Measurements from ENCODE around the gene GALNT17.

The GALNT17 gene

GRCh38 chr7:71707041-71707440 lies 575.1 kb downstream of the GALNT17 start:
- TF ChIP-seq EZH2phosphoT487 (IDR thresholded peaks at IDR 0.05; ENCODE audit: low read depth) (no peak), CTCF (IDR thresholded peaks at IDR 0.05; ENCODE audit: low read depth, low read length) (no peak)
- no peaks in the 10 kb centered on the region for H4K20me1 ChIP-seq (ENCODE audit: insufficient read depth, low read length)

GRCh38 chr7:71708710-71709109 lies 576.8 kb downstream of the GALNT17 start:
- H3K4me1 ChIP-seq (ENCODE audit: low read length) = no peaks in the 10 kb centered on the region
- H2AFZ ChIP-seq (ENCODE audit: low read depth, low read length) = no peak overlapping the region
- no peak overlapping the region for H3K9ac ChIP-seq (ENCODE audit: low read length)
- no peak for TF ChIP-seq CTCF (IDR thresholded peaks at IDR 0.05; ENCODE audit: low read depth, low read length)
- TF ChIP-seq EZH2phosphoT487 (IDR thresholded peaks at IDR 0.05; ENCODE audit: low read depth) = no peak
- H3K9me3 ChIP-seq (ENCODE audit: insufficient read depth, low read length) = no peaks in the 10 kb centered on the region
- H3K4me2 ChIP-seq (ENCODE audit: low read length) = no peak overlapping the region
- no peaks in the 10 kb centered on the region for H3K36me3 ChIP-seq (replicated peaks; ENCODE audit: low read depth, low read length)
- no peak overlapping the region for H3K4me3 ChIP-seq (ENCODE audit: low read length)
- H3K79me2 ChIP-seq (ENCODE audit: low read length) = no peaks in the 10 kb centered on the region
- H4K20me1 ChIP-seq (ENCODE audit: insufficient read depth, low read length) = no peaks in the 10 kb centered on the region
- no peaks in the 10 kb centered on the region for H3K27me3 ChIP-seq (ENCODE audit: low read depth, low read length)
- H3K27ac ChIP-seq (ENCODE audit: low read length) = no peak overlapping the region

More at GRCh38 chr7:71707041-71707440, 575.1 kb downstream of the GALNT17 start:
- Histone ChIP-seq H3K4me3 (ENCODE audit: low read length) (no peak overlapping the region), H3K27ac (ENCODE audit: low read length) (no peak overlapping the region), H3K9ac (ENCODE audit: low read length) (no peak overlapping the region), H2AFZ (ENCODE audit: low read depth, low read length) (no peak overlapping the region), H3K4me2 (ENCODE audit: low read length) (no peak overlapping the region), H3K27me3 (ENCODE audit: low read depth, low read length) (no peaks in the 10 kb centered on the region), H3K36me3 (replicated peaks; ENCODE audit: low read depth, low read length) (no peaks in the 10 kb centered on the region), H3K79me2 (ENCODE audit: low read length) (no peaks in the 10 kb centered on the region), H3K4me1 (ENCODE audit: low read length) (no peaks in the 10 kb centered on the region), H3K9me3 (ENCODE audit: insufficient read depth, low read length) (no peaks in the 10 kb centered on the region)

- H4K20me1 ChIP-seq (ENCODE audit: insufficient read depth, low read length) = no peaks in the 10 kb centered on the region
- H3K4me1 ChIP-seq (ENCODE audit: low read length) = no peaks in the 10 kb centered on the region
- no peak overlapping the region for H3K4me2 ChIP-seq (ENCODE audit: low read length)
- no peak overlapping the region for H3K4me3 ChIP-seq (ENCODE audit: low read length)
- H3K36me3 ChIP-seq (replicated peaks; ENCODE audit: low read depth, low read length) = no peaks in the 10 kb centered on the region
- H3K9ac ChIP-seq (ENCODE audit: low read length) = no peak overlapping the region
- no peak for TF ChIP-seq CTCF (IDR thresholded peaks at IDR 0.05; ENCODE audit: low read depth, low read length)
- TF ChIP-seq EZH2phosphoT487 (IDR thresholded peaks at IDR 0.05; ENCODE audit: low read depth) = no peak
- H2AFZ ChIP-seq (ENCODE audit: low read depth, low read length) = no peak overlapping the region
- H3K27me3 ChIP-seq (ENCODE audit: low read depth, low read length) = no peaks in the 10 kb centered on the region
- H3K27ac ChIP-seq (ENCODE audit: low read length) = no peak overlapping the region
- no peaks in the 10 kb centered on the region for H3K79me2 ChIP-seq (ENCODE audit: low read length)
- H3K9me3 ChIP-seq (ENCODE audit: insufficient read depth, low read length) = no peaks in the 10 kb centered on the region
Observed at GRCh38 chr7:71710442-71710841, 578.5 kb downstream of the GALNT17 start.

- Histone ChIP-seq H3K4me3 (ENCODE audit: low read length) (no peak overlapping the region), H3K4me2 (ENCODE audit: low read length) (no peak overlapping the region), H3K27ac (ENCODE audit: low read length) (no peak overlapping the region), H3K9me3 (ENCODE audit: insufficient read depth, low read length) (no peaks in the 10 kb centered on the region), H2AFZ (ENCODE audit: low read depth, low read length) (no peak overlapping the region), H3K36me3 (replicated peaks; ENCODE audit: low read depth, low read length) (no peaks in the 10 kb centered on the region), H3K79me2 (ENCODE audit: low read length) (no peaks in the 10 kb centered on the region), H3K4me1 (ENCODE audit: low read length) (no peaks in the 10 kb centered on the region), H4K20me1 (ENCODE audit: insufficient read depth, low read length) (no peaks in the 10 kb centered on the region), H3K9ac (ENCODE audit: low read length) (no peak overlapping the region), H3K27me3 (ENCODE audit: low read depth, low read length) (no peaks in the 10 kb centered on the region)
- no peak for TF ChIP-seq EZH2phosphoT487 (IDR thresholded peaks at IDR 0.05; ENCODE audit: low read depth)
- TF ChIP-seq CTCF (IDR thresholded peaks at IDR 0.05; ENCODE audit: low read depth, low read length) = no peak
Observed at GRCh38 chr7:71712653-71713180, 580.8 kb downstream of the GALNT17 start.
